Osteoblast (primary cell): Measurements from ENCODE around the gene SMARCD2. TPM values are rescaled to one million over a fixed set of nuclear protein-coding genes. Genes with fewer than 3 reads are reported as not detected.

Experiments used
- DNase-seq: peaks from one replicate; pipeline ENCODE4 v3.0.0; 2011; ENCODE audit warnings: low spot score, mixed read lengths; ENCODE audit not compliant: insufficient read length; ENCODE audit errors: missing footprints
- H2AFZ ChIP-seq: 2 replicates; pipeline ENCODE4 v1.6.0; 2011; ENCODE audit warnings: mild to moderate bottlenecking, low read length
- H3K27ac ChIP-seq: 2 replicates; pipeline ENCODE4 v1.5.1; 2011; ENCODE audit warnings: mild to moderate bottlenecking, low read depth, low read length, moderate library complexity
- H3K27me3 ChIP-seq: 2 replicates; pipeline ENCODE4 v1.6.0; 2012; ENCODE audit warnings: mild to moderate bottlenecking, control low read depth, inconsistent platforms, low read length, moderate library complexity; ENCODE audit not compliant: insufficient read depth
- H3K36me3 ChIP-seq: 2 replicates; pipeline ENCODE4 v1.5.1; 2011; ENCODE audit warnings: mild to moderate bottlenecking, low read length, control low read depth, moderate library complexity; ENCODE audit not compliant: insufficient read depth
- H3K4me1 ChIP-seq: 2 replicates; pipeline ENCODE4 v1.5.1; 2011; ENCODE audit warnings: mild to moderate bottlenecking, low read length, control low read depth, moderate library complexity; ENCODE audit not compliant: insufficient read depth
- H3K4me2 ChIP-seq: 2 replicates; pipeline ENCODE4 v1.6.0; 2011; ENCODE audit warnings: mild to moderate bottlenecking, low read length; ENCODE audit not compliant: insufficient read depth
- H3K4me3 ChIP-seq: fragments of 200-600 bp; sonication (generic); 3 replicates; pipeline ENCODE4 v1.5.1; 2012; ENCODE audit warnings: mild to moderate bottlenecking, low read length, inconsistent platforms; ENCODE audit not compliant: insufficient read depth
- H3K79me2 ChIP-seq: 2 replicates; pipeline ENCODE4 v1.6.0; 2012; ENCODE audit warnings: mild to moderate bottlenecking, low read length, control low read depth, inconsistent platforms; ENCODE audit not compliant: insufficient read depth
- H3K9me3 ChIP-seq: 2 replicates; pipeline ENCODE4 v1.5.1; 2011; ENCODE audit warnings: low read depth, low read length, control low read depth
- H4K20me1 ChIP-seq: 2 replicates; pipeline ENCODE4 v1.6.0; 2012; ENCODE audit warnings: mild to moderate bottlenecking, low read length, control low read depth; ENCODE audit not compliant: insufficient read depth
- total RNA-seq: library from RNA; depleted of rRNA; stranded (reverse); fragments of >200 nt; gene quantifications from 2 replicates; pipeline ENCODE4 v1.2.3, GENCODE V29; 2012
- TF ChIP-seq, protein P1 (sequence below): IDR thresholded peaks from 2 replicates; pipeline ENCODE4 v1.5.1; 2011; ENCODE audit warnings: mild to moderate bottlenecking, low read depth, low read length, moderate library complexity; ENCODE audit errors: extremely low read depth

Gene SMARCD2
- total RNA-seq, 1 donor = 53.9 TPM

DNA sequence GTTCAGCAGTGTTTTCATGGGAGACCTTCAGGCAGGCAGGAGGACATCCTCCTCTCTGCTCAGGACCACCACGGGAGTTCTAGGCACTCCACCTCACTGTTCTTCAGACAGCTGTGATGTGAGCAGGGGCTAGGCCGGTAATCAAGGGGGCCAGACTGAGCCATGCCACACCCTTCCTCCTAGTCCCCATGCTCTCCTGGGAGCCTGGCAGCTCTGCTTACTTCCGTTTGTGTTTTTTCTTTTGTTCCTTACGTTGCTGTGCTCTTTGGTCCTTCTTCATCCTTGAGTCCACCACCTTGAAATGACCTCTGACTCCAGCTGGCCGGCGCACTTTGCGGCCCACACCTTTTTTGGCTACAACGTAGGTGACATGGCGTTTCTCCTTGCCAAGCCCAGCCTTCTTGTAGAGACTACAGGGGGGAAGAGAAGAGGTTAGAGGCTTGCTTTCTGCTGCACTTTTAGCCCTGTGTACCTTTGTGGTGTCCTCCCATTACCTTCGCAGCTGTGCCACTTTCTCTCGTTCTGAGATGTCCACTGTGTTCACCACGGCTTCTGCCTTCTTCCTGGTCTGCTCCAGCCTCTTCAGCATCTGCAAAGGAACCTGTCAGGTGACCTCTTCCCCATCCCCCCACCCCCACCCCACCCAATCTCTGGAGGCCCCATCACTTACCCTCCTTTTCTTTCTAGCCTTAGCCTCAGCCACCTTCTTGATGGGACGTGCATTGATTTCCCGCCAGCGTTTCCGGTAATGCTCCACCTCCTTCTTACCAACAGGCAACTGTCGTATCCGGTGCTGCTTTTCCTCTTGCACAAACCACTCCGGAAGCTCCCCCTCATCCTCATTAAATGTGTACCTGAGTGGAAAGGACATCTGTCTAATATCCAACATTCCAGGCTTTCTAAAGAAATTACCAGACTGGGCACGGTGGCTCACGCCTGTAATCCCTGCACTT is 22.6 kb downstream of the SMARCD2 start:
- H3K4me3 ChIP-seq = no peak overlapping the region
- peaks cover 2% of the 10 kb centered on the region for H3K4me1 ChIP-seq
- no peak overlapping the region for H3K27ac ChIP-seq
- H3K9me3 ChIP-seq = no peaks in the 10 kb centered on the region
- peaks cover 38% of the 10 kb centered on the region for H3K79me2 ChIP-seq
- TF ChIP-seq, protein P1, sequence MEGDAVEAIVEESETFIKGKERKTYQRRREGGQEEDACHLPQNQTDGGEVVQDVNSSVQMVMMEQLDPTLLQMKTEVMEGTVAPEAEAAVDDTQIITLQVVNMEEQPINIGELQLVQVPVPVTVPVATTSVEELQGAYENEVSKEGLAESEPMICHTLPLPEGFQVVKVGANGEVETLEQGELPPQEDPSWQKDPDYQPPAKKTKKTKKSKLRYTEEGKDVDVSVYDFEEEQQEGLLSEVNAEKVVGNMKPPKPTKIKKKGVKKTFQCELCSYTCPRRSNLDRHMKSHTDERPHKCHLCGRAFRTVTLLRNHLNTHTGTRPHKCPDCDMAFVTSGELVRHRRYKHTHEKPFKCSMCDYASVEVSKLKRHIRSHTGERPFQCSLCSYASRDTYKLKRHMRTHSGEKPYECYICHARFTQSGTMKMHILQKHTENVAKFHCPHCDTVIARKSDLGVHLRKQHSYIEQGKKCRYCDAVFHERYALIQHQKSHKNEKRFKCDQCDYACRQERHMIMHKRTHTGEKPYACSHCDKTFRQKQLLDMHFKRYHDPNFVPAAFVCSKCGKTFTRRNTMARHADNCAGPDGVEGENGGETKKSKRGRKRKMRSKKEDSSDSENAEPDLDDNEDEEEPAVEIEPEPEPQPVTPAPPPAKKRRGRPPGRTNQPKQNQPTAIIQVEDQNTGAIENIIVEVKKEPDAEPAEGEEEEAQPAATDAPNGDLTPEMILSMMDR = no peak
- no peaks in the 10 kb centered on the region for H3K27me3 ChIP-seq
- H3K4me2 ChIP-seq = no peak overlapping the region
- peaks cover 95% of the 10 kb centered on the region for H3K36me3 ChIP-seq
- DNase-seq = peak; percentile 9
- H4K20me1 ChIP-seq = peaks cover 13% of the 10 kb centered on the region
- no peak overlapping the region for H2AFZ ChIP-seq

DNA sequence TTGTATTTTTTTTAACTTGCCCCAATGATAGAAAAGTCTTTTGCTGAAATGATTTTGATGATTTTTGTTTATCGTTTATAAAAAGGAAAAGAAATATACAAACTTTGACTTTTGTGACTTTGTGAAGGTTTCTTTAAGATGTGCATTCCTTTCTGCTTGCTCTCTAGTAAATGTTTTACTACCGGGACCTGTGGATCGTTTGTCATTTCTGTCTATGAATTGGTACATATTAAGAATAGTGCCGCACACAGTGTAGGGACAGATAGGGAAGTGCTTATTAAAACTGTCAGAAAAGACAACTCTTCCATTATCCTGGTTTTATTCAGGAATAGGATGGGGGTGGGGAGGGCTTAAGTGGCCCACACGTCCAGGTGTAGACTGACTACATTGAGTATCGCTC is 23.4 kb downstream of the SMARCD2 start:
- Histone ChIP-seq H3K4me1 (peaks cover 2% of the 10 kb centered on the region), H3K27me3 (no peaks in the 10 kb centered on the region), H2AFZ (no peak overlapping the region), H3K4me3 (no peak overlapping the region), H3K79me2 (peaks cover 31% of the 10 kb centered on the region), H3K4me2 (no peak overlapping the region), H3K36me3 (peaks cover 95% of the 10 kb centered on the region), H4K20me1 (peaks cover 13% of the 10 kb centered on the region), H3K27ac (no peak overlapping the region), H3K9me3 (no peaks in the 10 kb centered on the region)
- peak; percentile 26 for DNase-seq
- TF ChIP-seq, protein P1 = no peak

DNA sequence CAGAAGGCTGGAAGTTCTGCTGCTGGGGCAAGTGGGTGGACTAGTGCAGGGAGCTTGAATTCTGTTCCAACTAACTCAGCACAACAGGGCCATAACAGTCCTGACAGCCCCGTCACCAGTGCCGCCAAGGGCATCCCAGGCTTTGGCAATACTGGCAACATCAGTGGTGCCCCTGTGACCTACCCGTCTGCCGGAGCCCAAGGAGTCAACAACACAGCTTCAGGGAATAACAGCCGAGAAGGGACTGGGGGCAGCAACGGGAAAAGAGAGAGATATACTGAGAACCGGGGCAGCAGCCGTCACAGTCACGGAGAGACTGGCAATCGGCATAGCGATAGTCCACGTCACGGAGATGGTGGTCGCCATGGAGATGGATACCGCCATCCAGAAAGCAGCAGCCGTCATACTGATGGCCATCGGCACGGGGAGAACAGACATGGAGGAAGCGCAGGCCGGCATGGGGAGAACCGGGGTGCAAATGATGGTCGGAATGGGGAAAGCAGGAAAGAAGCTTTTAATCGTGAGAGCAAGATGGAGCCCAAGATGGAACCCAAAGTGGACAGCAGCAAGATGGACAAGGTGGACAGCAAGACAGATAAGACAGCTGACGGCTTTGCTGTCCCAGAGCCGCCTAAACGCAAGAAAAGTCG is 24.6 kb downstream of the SMARCD2 start:
- Histone ChIP-seq H4K20me1 (peaks cover 13% of the 10 kb centered on the region), H3K27me3 (no peaks in the 10 kb centered on the region), H2AFZ (no peak overlapping the region), H3K36me3 (peaks cover 98% of the 10 kb centered on the region), H3K4me3 (no peak overlapping the region), H3K4me1 (peaks cover 2% of the 10 kb centered on the region), H3K79me2 (peaks cover 24% of the 10 kb centered on the region), H3K9me3 (no peaks in the 10 kb centered on the region), H3K4me2 (no peak overlapping the region), H3K27ac (no peak overlapping the region)
- TF ChIP-seq, protein P1 = no peak
- peak; percentile 36 for DNase-seq

DNA sequence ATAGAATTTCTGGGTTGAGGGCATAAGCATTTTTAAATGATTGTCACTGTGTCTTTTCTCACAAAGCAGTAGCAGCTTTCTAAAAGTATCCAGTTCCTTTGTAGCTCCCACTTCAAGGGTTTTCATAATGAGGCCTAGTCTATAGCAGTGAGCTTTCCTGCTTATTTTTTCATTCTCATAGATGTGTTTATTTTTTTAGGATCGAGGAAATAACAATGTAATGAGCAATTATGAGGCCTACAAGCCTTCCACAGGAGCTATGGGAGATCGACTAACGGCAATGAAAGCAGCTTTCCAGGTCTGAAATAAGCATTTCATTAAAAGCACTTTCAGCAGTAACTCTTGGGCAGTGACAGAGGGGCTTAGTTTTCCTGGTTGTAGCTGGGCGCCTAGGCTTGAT is 25.8 kb downstream of the SMARCD2 start:
- no peaks in the 10 kb centered on the region for H3K9me3 ChIP-seq
- peaks cover 17% of the 10 kb centered on the region for H3K79me2 ChIP-seq
- DNase-seq = no peak
- H3K4me2 ChIP-seq = no peak overlapping the region
- TF ChIP-seq, protein P1 = no peak
- H3K36me3 ChIP-seq = peaks cover 95% of the 10 kb centered on the region
- H2AFZ ChIP-seq = no peak overlapping the region
- H3K4me1 ChIP-seq = peaks cover 2% of the 10 kb centered on the region
- H3K27ac ChIP-seq = peak overlapping the region; percentile 1
- H4K20me1 ChIP-seq = peaks cover 10% of the 10 kb centered on the region
- H3K4me3 ChIP-seq = no peak overlapping the region
- H3K27me3 ChIP-seq = no peaks in the 10 kb centered on the region
